HG03432 (cell line): ENCODE data around the gene RXFP3.
A peak's percentile ranks its signal among the peaks of the same experiment; 100 is the strongest.
"Not testable (repeated sequence)": the region's sequence is repeated elsewhere in the genome, so short reads cannot be mapped to it uniquely, and the experiment has no call there.

Experiments used
- ATAC-seq: cut with Tn5 transposase; IDR thresholded peaks from one replicate; pipeline ENCODE4 v1.9.1; 2021; ENCODE audit warnings: mild to moderate bottlenecking, moderate library complexity; ENCODE audit not compliant: unreplicated experiment

The RXFP3 gene

GRCh38 chr5:33934176-33934575 is 2.0 kb upstream of the RXFP3 start:
- ATAC-seq, result peak; percentile 22

GRCh38 chr5:33936004-33936380 is 194 bp upstream of the RXFP3 start:
- ATAC-seq, result peak; percentile 42

- ATAC-seq, result no peak
Measured at GRCh38 chr5:33937017-33937706, 976 bp downstream of the RXFP3 start.

- no peak for ATAC-seq
Measured at GRCh38 chr5:33937707-33938506, 1.7 kb downstream of the RXFP3 start.

- no peak for ATAC-seq
Measured at GRCh38 chr5:33938507-33938796, 2.3 kb downstream of the RXFP3 start.

GRCh38 chr5:33938881-33939280 is 2.7 kb downstream of the RXFP3 start:
- no peak for ATAC-seq

- no peak for ATAC-seq
Measured at GRCh38 chr5:33939556-33940262, 3.5 kb downstream of the RXFP3 start.

- no peak for ATAC-seq
Measured at GRCh38 chr5:33941090-33941489, 4.9 kb downstream of the RXFP3 start.

- no peak for ATAC-seq
Measured at GRCh38 chr5:33944543-33945132, 8.5 kb downstream of the RXFP3 start.

GRCh38 chr5:33952175-33952574 is 16.0 kb downstream of the RXFP3 start:
- not testable (repeated sequence) for ATAC-seq

- no peak for ATAC-seq
Measured at GRCh38 chr5:33957577-33958150, 21.5 kb downstream of the RXFP3 start.

- no peak for ATAC-seq
Measured at GRCh38 chr5:33958176-33958575, 22.0 kb downstream of the RXFP3 start.

- peak; percentile 48 for ATAC-seq
Measured at GRCh38 chr5:33964132-33964700, 28.0 kb downstream of the RXFP3 start.

- no peak for ATAC-seq
Measured at GRCh38 chr5:33966805-33967204, 30.6 kb downstream of the RXFP3 start.

GRCh38 chr5:33968211-33969005 is 32.2 kb downstream of the RXFP3 start:
- ATAC-seq, result no peak

- peak; percentile 81 for ATAC-seq
Measured at GRCh38 chr5:33969572-33970452, 33.6 kb downstream of the RXFP3 start.

GRCh38 chr5:33973271-33973670 is 37.1 kb downstream of the RXFP3 start:
- ATAC-seq, result peak; percentile 66

- no peak for ATAC-seq
Measured at GRCh38 chr5:33975852-33976251, 39.7 kb downstream of the RXFP3 start.

- no peak for ATAC-seq
Measured at GRCh38 chr5:33976307-33976706, 40.1 kb downstream of the RXFP3 start.
